ENCODE results near the gene IL10RA. TPM values are rescaled to one million over a fixed set of nuclear protein-coding genes. Genes with fewer than 3 reads are reported as not detected.

IL10RA gene
- total RNA-seq, 2 donors from 2014 or later: 7.3 to 10.2 TPM

DNA sequence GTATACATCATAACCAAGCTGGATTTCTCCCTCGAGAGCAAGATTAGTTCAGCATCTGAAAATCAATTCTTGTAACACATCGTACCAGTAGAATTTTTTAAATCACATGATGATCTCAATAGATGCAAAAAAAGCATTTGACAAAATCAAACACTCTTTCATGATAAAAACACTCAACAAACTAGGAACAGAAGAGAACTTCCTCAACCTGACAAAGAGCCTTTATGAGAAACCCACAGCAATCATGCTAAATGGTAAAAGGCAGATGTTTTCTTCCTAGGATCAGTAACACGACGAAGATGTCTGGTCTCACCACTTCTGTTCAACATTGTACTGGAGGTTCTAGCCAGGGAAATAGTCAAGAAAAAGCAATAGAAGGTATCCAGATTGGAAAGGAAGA lies 56.6 kb downstream of the IL10RA start:
- H3K27me3 ChIP-seq: no peaks in the 10 kb centered on the region
- no peak for DNase-seq
- H3K27ac ChIP-seq: no peak overlapping the region
- no peak overlapping the region for H3K4me3 ChIP-seq
- TF ChIP-seq POLR2A (IDR thresholded peaks at IDR 0.05): no peak
- TF ChIP-seq, protein P1, sequence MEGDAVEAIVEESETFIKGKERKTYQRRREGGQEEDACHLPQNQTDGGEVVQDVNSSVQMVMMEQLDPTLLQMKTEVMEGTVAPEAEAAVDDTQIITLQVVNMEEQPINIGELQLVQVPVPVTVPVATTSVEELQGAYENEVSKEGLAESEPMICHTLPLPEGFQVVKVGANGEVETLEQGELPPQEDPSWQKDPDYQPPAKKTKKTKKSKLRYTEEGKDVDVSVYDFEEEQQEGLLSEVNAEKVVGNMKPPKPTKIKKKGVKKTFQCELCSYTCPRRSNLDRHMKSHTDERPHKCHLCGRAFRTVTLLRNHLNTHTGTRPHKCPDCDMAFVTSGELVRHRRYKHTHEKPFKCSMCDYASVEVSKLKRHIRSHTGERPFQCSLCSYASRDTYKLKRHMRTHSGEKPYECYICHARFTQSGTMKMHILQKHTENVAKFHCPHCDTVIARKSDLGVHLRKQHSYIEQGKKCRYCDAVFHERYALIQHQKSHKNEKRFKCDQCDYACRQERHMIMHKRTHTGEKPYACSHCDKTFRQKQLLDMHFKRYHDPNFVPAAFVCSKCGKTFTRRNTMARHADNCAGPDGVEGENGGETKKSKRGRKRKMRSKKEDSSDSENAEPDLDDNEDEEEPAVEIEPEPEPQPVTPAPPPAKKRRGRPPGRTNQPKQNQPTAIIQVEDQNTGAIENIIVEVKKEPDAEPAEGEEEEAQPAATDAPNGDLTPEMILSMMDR (IDR thresholded peaks at IDR 0.05): no peak
- ATAC-seq: no peak
- H3K36me3 ChIP-seq (replicated peaks in 1 of 2; ENCODE audit: insufficient read depth in 1 of 2, low read depth in 2 of 2): no peaks in the 10 kb centered on the region
- no peaks in the 10 kb centered on the region for H3K9me3 ChIP-seq
- intact Hi-C loops (cut with DNase I): no loop called here
- 33 to 43% methylated on average over 4 of the region's 4 CpGs for WGBS, 2 donors
- H3K4me1 ChIP-seq: no peaks in the 10 kb centered on the region

DNA sequence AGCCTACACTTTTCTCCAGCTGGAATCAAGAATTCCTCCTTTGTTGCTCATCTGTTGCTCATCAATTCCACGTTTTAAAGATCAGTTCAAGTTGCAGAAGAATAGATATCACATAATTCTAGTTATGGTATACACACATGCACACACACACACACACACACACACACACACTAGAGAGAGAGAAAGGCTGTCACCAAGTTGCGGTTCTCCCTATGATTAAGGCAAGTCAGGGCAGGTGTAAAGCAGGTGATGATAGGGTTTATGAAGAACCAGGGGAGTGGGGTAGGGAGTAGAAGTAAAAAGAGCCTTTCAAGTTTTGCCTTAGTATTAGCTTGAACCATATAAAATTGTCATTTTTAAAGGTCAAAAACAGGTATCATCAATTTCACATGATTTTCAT lies 59.0 kb downstream of the IL10RA start:
- H3K4me1 ChIP-seq: no peaks in the 10 kb centered on the region
- no peak for ATAC-seq
- H3K36me3 ChIP-seq (replicated peaks in 1 of 2; ENCODE audit: insufficient read depth in 1 of 2, low read depth in 2 of 2): no peaks in the 10 kb centered on the region
- 55 to 72% methylated on average over 2 of the region's 2 CpGs for WGBS, 2 donors
- DNase-seq: no peak
- H3K9me3 ChIP-seq: no peaks in the 10 kb centered on the region
- no peaks in the 10 kb centered on the region for H3K27me3 ChIP-seq
- no peak overlapping the region for H3K4me3 ChIP-seq
- intact Hi-C loops (cut with DNase I): no loop called here
- no peak overlapping the region for H3K27ac ChIP-seq
- TF ChIP-seq POLR2A (IDR thresholded peaks at IDR 0.05): no peak
- TF ChIP-seq, protein P1 (IDR thresholded peaks at IDR 0.05): no peak

DNA sequence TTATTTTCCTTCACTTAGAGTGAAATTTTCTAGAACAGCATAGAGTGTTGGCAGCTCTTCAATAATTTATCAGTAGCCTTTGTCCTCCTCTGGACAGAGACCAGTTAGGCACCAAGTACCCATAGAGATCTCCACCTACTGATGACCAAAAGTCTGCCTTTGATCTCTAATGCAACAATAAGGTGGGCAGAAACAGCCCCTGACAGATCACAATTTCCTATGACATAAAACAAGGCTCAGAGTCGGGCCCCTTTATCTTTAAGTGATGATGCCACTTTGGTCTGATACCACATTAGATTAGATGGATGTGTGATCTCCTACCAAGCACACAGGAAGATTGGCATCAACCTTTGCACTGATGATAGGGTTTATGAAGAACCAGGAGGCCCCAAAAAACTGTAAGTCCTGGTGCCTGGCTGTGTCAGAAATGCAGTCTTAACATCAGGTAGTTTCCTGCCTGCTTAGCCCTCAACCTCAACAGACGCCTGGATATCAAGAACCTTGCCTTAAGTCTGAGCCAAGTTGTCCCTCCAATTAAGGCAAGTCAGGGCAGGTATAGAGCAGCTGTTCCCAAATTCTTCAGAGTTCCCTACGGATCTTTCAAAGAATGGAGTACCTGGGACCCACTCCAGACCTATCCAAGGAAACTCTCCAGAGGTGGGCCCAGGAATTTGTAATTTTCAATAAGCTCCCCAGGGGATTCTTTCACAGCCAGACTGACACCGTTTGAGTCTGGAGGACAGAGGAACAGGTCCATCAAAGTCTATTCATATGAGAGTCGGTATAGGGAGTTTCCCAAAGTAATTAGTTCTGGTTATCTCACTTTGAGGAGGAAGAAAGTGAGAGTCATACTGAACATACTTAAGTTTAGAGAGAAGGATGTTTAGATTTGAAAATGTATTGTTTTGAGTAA lies 60.1 kb downstream of the IL10RA start:
- no peak overlapping the region for H3K27ac ChIP-seq
- ATAC-seq: no peak

DNA sequence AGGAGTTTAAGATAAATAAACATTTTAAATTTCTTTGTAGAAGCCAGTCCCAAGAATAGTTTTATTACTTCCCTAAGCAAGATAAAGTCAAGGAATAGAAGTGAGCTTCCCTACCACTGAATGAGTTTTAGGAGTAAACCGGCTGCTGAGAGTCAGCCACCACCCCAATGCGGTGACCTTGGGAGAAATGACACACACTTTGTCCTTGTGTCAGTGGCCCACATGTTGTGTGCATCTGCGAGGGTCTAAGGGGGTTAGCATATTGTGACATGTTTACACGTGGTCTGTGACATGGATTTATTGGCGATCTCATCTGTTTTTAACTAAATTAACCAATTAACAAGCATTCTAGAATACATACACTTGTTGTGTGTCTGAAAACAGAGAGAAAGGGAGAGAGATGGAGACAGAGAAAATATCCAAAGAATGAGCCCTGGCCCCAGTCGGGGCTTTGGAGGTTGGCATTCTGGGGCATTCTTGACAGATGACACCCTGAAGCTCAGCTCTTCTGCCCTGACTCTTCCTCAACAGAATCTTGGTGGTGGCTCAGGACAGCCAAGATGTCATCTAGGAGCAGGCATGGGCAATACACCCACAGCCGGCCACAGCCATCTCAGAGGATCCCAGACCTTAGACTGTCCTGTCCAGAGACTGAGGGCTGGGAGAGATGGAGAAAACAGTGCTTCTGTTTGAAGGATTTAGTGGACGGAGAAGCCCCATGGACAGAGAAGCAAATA lies 60.9 kb downstream of the IL10RA start:
- DNase-seq: no peak
- H3K4me3 ChIP-seq: no peak overlapping the region
- H3K27ac ChIP-seq: no peak overlapping the region
- H3K27me3 ChIP-seq: no peaks in the 10 kb centered on the region
- H3K9me3 ChIP-seq: no peaks in the 10 kb centered on the region
- H3K4me1 ChIP-seq: no peaks in the 10 kb centered on the region
- TF ChIP-seq, protein P1 (IDR thresholded peaks at IDR 0.05): no peak
- no peak for TF ChIP-seq POLR2A (IDR thresholded peaks at IDR 0.05)
- H3K36me3 ChIP-seq (replicated peaks in 1 of 2; ENCODE audit: insufficient read depth in 1 of 2, low read depth in 2 of 2): no peaks in the 10 kb centered on the region
- no peak for ATAC-seq
- intact Hi-C loops (cut with DNase I): no loop called here
- WGBS, 2 donors: 80 to 82% methylated on average over 8 of the region's 8 CpGs

More for the DNA sequence above, 60.1 kb downstream of the IL10RA start:
- Histone ChIP-seq H3K36me3 (replicated peaks in 1 of 2; ENCODE audit: insufficient read depth in 1 of 2, low read depth in 2 of 2) (no peaks in the 10 kb centered on the region), H3K4me1 (no peaks in the 10 kb centered on the region), H3K9me3 (no peaks in the 10 kb centered on the region), H3K27me3 (no peaks in the 10 kb centered on the region), H3K4me3 (no peak overlapping the region)
- intact Hi-C loops (cut with DNase I): no loop called here
- DNase-seq: no peak
- WGBS, 2 donors: 42 to 57% methylated on average over 5 of the region's 5 CpGs
- TF ChIP-seq POLR2A (IDR thresholded peaks at IDR 0.05): no peak
- TF ChIP-seq, protein P1 (IDR thresholded peaks at IDR 0.05): no peak

Data from body of pancreas (tissue), 4 donors.